Measurements from ENCODE around the gene ZFP36.

ZFP36 gene

GRCh38 chr19:39384839-39385568 is 21.6 kb upstream of the ZFP36 start:
- no peak for DNase-seq

GRCh38 chr19:39385629-39386411 is 20.8 kb upstream of the ZFP36 start:
- DNase-seq: no peak

DNA sequence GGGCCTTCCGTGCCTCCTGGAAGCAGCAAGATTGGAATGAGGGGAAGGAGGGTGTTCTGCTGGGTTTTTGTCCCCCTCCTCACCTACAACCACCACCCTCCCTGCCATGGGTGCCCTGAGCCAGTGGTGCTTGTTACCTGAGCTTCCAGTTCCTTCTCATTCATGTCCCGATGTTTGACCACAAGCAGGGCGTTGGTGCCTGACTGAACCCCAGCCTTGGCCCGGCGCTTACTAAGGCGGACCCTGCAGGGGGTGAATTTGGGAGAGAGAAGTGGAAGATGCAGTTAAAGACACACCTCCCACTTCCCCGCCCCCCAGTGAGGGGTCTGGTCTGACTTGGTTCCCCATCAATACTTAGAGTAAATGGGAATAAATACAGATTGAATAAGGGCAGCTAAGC is 20.1 kb upstream of the ZFP36 start:
- no peak for DNase-seq

DNA sequence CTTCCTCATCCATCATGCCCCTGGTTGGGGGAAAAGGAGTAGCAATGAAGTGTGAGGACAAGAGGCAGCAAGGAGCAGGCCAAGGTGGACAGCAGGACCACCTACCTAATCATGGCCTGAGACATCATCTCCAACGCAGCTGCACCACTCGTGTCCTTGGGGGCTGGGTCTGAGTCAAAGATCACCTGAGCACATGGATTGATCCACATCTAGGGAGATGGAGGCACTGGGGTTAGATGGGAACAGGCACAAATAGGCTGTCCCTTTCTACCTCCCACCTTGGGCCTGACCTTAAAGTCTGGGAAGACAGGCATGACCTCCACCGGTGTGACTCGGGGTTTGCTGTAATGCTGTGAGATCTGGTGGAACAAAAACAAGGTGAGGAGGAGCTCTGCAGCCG is 18.0 kb upstream of the ZFP36 start:
- no peak for DNase-seq

DNA sequence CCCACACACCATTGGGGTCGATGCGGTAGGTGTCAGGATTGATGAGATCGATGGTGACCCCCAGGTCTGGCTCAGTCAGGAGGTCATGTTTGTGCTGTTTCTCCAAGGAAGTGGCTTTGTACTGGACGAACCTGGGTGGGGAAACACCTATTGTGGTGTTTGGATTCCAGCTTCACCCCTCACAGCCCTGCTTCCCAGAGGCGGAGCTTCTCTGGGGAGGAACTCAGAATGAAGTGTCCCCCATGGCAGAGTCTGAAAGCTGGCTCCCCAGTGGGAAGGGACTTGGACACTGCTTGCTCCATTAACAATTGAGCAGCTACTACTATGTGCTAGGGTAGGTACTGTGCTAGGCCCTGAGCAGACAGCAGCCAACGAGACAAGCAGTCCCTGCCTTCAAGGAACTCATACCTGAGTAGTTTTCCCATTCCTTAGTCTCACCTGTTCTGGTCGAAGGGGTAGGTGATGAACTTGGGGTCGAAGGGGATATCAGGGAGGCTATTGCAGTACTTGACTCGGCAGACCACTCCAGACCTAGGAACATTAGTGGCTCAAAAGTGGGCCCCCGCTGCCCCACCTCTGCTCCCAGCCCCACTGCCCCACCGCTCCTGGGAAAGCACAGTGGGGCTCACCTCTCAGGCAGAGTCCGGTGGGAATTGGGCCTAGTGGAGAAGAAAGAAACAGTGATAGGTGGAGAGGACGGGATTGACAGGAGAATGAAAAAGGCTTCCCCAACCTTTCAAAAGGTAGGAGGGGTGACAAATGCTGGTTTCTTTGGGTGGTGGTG is 16.8 kb upstream of the ZFP36 start:
- no peak for DNase-seq

GRCh38 chr19:39390451-39390750 is 16.2 kb upstream of the ZFP36 start:
- DNase-seq: no peak

DNA sequence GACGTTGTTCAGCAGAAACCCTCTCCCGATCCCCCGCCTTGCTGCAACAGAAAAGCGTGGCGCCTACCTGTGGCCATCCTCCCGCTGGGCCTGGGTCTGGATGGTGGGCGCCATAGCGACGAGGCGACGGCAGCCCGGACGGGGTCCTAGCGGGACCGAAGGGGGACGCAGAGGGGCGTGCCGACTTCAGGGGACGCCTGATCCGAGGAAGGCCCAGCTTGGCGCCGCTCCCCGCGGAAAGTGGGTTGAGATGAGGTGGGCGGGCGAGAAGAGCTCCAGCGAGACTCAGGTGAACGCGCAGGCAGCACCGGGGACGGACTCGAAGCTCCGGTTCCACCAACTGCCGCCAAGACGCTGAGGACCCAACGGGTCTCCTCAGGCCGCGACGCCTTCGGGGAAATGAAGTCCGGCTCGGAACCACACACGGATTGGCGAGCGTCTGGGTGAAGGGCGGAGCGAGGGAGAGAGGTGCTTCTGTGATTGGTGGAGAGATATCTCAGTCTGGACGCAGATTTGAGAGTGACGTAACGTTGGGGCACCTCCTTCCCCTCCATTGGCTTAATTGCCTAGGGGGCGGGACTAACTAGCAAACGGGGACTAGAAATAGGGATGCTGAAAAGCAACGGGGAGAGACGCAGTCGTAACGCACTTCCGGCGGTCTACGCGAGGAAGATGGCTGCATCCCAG is 15.8 kb upstream of the ZFP36 start, which contains the start of the genes MED29 and PAF1:
MED29 (plus strand) TSS at position 628 of the 687 bp plus-strand sequence; CDS start at position 673, 45 bp downstream.
PAF1 (minus strand) TSS at position 356 of the 687 bp plus-strand sequence; CDS start at position 114, 242 bp downstream.
- DNase-seq: peak; percentile 90

DNA sequence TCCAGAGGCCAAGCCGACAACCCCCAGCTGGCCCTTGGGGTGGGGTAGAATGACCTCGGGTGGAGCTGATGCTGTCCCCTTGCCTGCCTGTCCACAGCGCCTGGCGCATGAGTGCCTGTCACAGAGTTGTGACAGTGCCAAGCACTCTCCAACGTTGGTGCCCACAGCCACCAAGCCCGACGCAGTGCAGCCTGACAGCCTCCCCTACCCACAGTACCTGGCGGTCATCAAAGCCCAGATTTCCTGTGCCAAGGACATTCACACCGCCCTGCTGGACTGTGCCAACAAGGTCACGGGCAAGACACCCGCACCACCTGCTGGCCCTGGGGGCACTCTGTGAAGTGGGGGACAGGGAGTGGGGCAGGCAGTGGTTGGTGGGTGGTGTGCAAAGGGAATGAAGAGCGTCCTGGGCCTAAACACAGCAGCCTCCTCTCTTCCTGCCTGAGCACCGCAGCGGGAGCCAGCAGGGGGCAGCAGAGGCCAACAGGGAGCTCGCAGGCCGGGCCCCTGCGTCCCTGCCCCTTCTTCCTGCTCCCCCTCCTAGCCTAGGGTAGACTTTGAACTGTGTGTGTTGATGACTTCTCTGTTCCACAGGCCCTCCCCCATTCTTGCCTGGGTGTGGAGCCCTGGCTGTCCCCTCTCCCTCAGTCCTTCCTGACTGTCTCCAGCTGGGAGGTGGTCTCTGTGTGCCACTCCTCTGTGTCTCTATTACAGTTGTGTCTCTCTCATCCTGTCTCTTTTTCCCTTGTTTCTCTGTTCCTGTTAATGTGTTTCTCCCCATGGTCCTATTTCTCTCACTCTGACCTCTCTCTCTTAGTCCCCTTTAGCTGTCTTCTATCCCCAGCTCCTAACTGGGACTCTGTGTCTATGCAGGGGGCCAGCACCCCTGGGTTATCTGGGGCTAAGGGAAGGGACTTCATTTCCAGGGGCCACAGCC is 9.0 kb upstream of the ZFP36 start:
- DNase-seq: peak; percentile 40

- DNase-seq: no peak
Measured at GRCh38 chr19:39398297-39398864, 8.3 kb upstream of the ZFP36 start.

- no peak for DNase-seq
Measured at GRCh38 chr19:39399668-39400050, 7.0 kb upstream of the ZFP36 start.

GRCh38 chr19:39400061-39400460 is 6.6 kb upstream of the ZFP36 start:
- DNase-seq: no peak

- DNase-seq: no peak
Measured at GRCh38 chr19:39401070-39401548, 5.5 kb upstream of the ZFP36 start.

DNA sequence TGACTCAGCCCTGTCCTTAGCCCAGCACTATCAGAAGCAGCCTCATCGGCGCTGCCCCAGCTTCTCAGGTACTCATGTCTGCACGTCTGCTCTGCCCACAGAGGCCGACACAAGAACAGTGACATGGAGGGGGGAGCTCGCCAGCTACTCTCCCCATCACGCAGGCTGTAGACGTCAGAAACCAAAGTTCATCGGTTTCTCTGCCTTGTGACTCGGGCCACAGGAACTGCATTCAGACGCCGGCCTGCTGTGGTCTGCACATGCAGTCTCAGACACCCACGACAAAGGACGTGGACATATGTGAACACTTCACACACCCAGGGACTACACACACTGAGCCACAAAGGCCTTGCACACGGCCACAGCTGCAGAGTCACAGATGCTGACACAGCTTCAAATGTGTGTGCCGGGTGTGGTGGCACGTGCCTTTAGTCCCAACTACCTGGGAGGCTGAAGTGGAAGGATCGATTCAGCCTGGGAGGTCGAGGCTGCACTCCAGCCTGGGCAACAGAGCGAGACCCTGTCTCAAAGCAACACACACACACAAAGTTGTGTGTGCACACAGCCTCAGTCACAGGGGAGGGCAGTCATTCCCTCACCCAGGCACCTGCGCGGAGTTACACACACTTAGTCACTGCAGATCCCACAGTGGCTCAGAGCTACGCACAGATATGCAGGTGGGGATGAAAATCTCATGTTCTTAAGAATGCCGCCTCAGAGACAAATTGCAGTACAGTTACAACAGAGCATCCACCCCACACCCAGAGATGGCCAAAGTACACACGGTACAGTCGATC is 4.9 kb upstream of the ZFP36 start:
- no peak for DNase-seq

GRCh38 chr19:39402346-39403300 is 4.0 kb upstream of the ZFP36 start:
- peak; percentile 48 for DNase-seq

GRCh38 chr19:39403331-39404312 is 3.0 kb upstream of the ZFP36 start:
- peak; percentile 36 for DNase-seq

GRCh38 chr19:39405261-39405957 is 1.2 kb upstream of the ZFP36 start:
- no peak for DNase-seq

- DNase-seq: no peak
Measured at GRCh38 chr19:39405958-39406655, 540 bp upstream of the ZFP36 start.

All from KG1 (cell line).